BJ (cell line): ENCODE measurements around the gene SRSF2. TPM values are rescaled to one million over a fixed set of nuclear protein-coding genes. Genes with fewer than 3 reads are reported as not detected.

Experiments used
- CTCF ChIA-PET: fragments of 350-600 bp; formaldehyde crosslinking; extraction: SDS; loops from one replicate; lab custom pipeline; 2021; ENCODE audit warnings: antibody characterized with exemption, inconsistent platforms; lab: Yijun Ruan, JAX
- POLR2A ChIA-PET: fragments of 300-600 bp; sonication (Branson Sonifier 250); formaldehyde crosslinking; extraction: SDS; loops from one replicate; lab custom pipeline; 2021; ENCODE audit warnings: antibody characterized with exemption; lab: Charles Lee
- DNase-seq: peaks from one replicate; pipeline ENCODE4 v3.0.0-alpha.2; 2011; ENCODE audit warnings: low read depth
- H3K27me3 ChIP-seq: 2 replicates; pipeline ENCODE4 v1.6.0; 2011; ENCODE audit warnings: low read length; ENCODE audit not compliant: control insufficient read depth, insufficient read depth
- H3K36me3 ChIP-seq: 2 replicates; pipeline ENCODE4 v1.5.1; 2011; ENCODE audit warnings: low read length; ENCODE audit not compliant: control insufficient read depth, insufficient read depth
- H3K4me3 ChIP-seq: 2 replicates; pipeline ENCODE4 v1.5.1; 2011; ENCODE audit warnings: low read depth, mild to moderate bottlenecking, control low read depth, low read length
- polyA plus RNA-seq: library from polyadenylated mRNA; depleted of rRNA; stranded (reverse); fragments of >200 nt; gene quantifications from 2 replicates; pipeline ENCODE4 v1.2.3, GENCODE V29; 2011
- TF ChIP-seq, protein P1 (sequence below): IDR thresholded peaks from 2 replicates; pipeline ENCODE4 v1.5.1; 2011; ENCODE audit warnings: low read depth, mild to moderate bottlenecking, control low read depth, inconsistent platforms, low read length, moderate library complexity; ENCODE audit not compliant: insufficient read depth

The SRSF2 gene
- polyA plus RNA-seq, 1 experiment: 110 TPM

GRCh38 chr17:76691379-76692191, 45.5 kb downstream of the SRSF2 start:
- ChIA-PET CTCF (interaction anchor here (1.0 to 1.7 kb wide), 4 partner anchors 11 to 134 kb away, joined by 3 to 6 read pairs (median 4); no protein-coding TSS in a partner anchor), POLR2A (no interaction called here)

DNA sequence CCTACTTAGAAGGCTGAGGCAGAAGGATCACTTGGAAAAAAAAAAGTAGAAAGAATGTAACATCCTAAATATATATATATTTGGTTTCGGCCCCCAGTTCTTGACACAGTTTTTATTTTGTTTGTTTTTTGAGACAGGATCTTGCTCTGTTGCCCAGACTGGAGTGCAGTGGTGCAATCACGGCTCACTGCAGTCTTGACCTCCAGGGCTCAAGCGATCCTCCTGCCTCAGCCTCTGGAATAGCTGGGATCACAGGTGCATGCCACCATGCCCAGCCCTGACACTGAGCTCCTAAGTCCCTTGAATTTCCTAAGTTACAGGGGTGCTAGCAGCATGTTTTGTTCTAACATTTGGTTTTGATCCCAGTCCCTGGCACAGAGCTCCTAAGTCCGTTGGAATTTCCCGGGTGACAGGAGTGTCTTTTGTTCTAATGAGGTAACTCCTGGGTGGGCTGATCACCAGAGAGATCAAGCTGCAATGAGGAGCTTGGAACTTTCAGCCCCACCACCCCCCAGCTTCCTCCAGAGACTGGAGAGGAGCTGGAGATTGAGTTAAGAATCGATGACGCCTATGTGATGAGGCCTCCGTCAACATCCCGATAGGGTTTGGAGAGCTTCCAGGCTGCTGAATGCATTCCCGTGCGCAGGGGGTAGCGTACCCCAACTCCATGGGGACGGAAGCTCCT, 46.4 kb downstream of the SRSF2 start:
- TF ChIP-seq, protein P1, sequence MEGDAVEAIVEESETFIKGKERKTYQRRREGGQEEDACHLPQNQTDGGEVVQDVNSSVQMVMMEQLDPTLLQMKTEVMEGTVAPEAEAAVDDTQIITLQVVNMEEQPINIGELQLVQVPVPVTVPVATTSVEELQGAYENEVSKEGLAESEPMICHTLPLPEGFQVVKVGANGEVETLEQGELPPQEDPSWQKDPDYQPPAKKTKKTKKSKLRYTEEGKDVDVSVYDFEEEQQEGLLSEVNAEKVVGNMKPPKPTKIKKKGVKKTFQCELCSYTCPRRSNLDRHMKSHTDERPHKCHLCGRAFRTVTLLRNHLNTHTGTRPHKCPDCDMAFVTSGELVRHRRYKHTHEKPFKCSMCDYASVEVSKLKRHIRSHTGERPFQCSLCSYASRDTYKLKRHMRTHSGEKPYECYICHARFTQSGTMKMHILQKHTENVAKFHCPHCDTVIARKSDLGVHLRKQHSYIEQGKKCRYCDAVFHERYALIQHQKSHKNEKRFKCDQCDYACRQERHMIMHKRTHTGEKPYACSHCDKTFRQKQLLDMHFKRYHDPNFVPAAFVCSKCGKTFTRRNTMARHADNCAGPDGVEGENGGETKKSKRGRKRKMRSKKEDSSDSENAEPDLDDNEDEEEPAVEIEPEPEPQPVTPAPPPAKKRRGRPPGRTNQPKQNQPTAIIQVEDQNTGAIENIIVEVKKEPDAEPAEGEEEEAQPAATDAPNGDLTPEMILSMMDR: no peak
- peaks cover 9% of the 10 kb centered on the region for H3K36me3 ChIP-seq
- ChIA-PET CTCF (interaction anchor here (0.7 to 1.7 kb wide), 5 partner anchors 10 to 133 kb away, joined by 3 to 6 read pairs (median 4); no protein-coding TSS in a partner anchor), POLR2A (no interaction called here)
- no peaks in the 10 kb centered on the region for H3K27me3 ChIP-seq
- no peak overlapping the region for H3K4me3 ChIP-seq
- no peak for DNase-seq

More at GRCh38 chr17:76691379-76692191, 45.5 kb downstream of the SRSF2 start:
- DNase-seq: no peak
- Histone ChIP-seq H3K4me3 (no peak overlapping the region), H3K27me3 (no peaks in the 10 kb centered on the region), H3K36me3 (peaks cover 10% of the 10 kb centered on the region)
- TF ChIP-seq, protein P1: no peak

DNA sequence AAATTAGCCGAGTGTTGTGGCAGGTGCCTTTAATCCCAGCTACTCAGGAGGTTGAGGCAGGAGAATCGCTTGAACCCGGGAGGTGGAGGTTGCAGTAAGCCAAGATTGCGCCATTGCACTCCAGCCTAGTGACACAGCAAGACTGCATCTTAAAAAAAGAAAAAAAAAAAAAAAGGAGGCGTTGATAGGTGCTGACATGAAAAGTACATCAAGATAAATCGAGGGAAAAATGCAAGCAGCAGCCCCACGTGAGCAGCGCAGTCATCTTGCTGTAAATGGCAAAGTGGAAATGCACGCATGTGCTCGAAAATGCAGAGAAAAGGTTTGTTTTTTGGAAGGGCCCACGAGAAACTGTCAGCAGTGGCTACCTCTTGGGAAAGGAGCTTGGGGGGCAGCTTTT, 47.3 kb downstream of the SRSF2 start:
- TF ChIP-seq, protein P1: no peak
- ChIA-PET POLR2A (no interaction called here), CTCF (interaction anchor here (1.2 to 1.7 kb wide), 5 partner anchors 8 to 36 kb away, joined by 3 to 6 read pairs (median 5); no protein-coding TSS in a partner anchor)
- peaks cover 9% of the 10 kb centered on the region for H3K36me3 ChIP-seq
- H3K4me3 ChIP-seq: no peak overlapping the region
- no peaks in the 10 kb centered on the region for H3K27me3 ChIP-seq
- no peak for DNase-seq

- CTCF ChIA-PET: interaction anchor here (0.9 to 1.7 kb wide), 5 partner anchors 9 to 165 kb away, joined by 3 to 5 read pairs (median 4); no protein-coding TSS in a partner anchor
- Histone ChIP-seq H3K27me3 (no peaks in the 10 kb centered on the region), H3K36me3 (peaks cover 15% of the 10 kb centered on the region), H3K4me3 (no peak overlapping the region)
- no peak for DNase-seq
- TF ChIP-seq, protein P1: no peak
- POLR2A ChIA-PET: interaction anchor here (0.8 kb wide), 2 partner anchors 16 to 20 kb away, joined by 3 to 5 read pairs; no protein-coding TSS in a partner anchor
These were observed 48.9 kb downstream of the SRSF2 start for GRCh38 chr17:76688165-76688622.
